Heart left ventricle (tissue), 13 donors: ENCODE data around the gene SLC25A21.

ENCODE experiments used
- POLR2A ChIP-seq, 2 donors: fragments of 450-650 bp; IDR thresholded peaks; one replicate each; pipeline ENCODE4 v1.6.1; 2017; ENCODE audit warnings: antibody characterized with exemption in 2 of 2, mild to moderate bottlenecking in 2 of 2, moderate library complexity in 2 of 2
- TF ChIP-seq, protein P1 (sequence below), 12 donors: fragments of 200-600 bp; sonication (generic) in 4 of 12; IDR thresholded peaks; one replicate each; pipeline versions ENCODE4 v1.5.0 to v1.8.0; 2018 to 2022; ENCODE audit warnings: antibody characterized with exemption in 12 of 12, mild to moderate bottlenecking in 5 of 12
- donor health status: ischemic (EF 13 %, LVEDD 7.1; RV severe dilation, severe dysfunction).
- donor health status: DM: no; HTN: yes; CAD: no.
- donor health status: DM: no; HTN: no; CAD: no.
- donor health status: ischemic (EF 25% LVEDD 6.9; RV normal size, moderate dysfunction).
- donor health status: ischemic (EF 25% LVEDD 5.7; RV mildly dilated, moderate dysfunction).
- donor health status: ischemic (EF 35%, LVEDD 5.7; RV mildly dilated, moderate dysfunction).
- donor health status: nonischemic (EF 11% LVEDD 7.7; RV severe dilation, severe dysfunction).
- donor health status: DM: yes; HTN: yes; CAD: no.
- donor health status: PGD.
- donor health status: ischemic (EF 29% LVEDD 5.4; RV normal size, mild dysfunction).
- donor health status: nonischemic (EF 23%, LVEDD 6.1; RV moderate dilation, normal function).

DNA sequence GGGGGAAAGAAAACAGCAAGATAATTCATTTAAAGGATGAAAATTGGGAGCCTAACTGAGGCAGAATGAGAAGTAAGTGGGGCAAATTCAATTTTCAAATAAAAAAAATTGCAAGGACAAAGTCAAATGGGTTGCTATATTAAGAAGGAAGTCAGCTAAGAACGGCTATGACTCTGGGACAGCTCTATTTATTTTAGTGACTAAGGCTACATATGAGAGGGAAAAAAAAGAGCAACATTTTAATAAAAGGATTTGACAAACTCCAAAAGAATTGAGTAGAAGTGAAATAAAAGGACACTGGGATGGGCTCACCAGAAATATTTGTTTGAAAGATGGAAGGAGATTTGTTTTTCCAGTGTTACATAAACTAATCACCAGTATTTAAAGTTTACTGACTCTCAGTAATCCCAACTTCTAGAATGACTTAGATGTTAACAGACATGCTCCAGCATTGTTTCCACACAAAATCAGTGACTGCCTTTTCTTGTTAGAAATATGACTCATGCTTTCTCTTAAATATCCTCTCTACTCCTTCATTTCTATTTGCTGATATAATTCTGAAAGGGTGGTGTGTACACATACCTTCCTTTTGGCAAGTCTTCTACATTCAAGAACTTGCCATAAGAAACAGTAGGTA is 198.5 kb downstream of the SLC25A21 start:
- TF ChIP-seq, protein P1, sequence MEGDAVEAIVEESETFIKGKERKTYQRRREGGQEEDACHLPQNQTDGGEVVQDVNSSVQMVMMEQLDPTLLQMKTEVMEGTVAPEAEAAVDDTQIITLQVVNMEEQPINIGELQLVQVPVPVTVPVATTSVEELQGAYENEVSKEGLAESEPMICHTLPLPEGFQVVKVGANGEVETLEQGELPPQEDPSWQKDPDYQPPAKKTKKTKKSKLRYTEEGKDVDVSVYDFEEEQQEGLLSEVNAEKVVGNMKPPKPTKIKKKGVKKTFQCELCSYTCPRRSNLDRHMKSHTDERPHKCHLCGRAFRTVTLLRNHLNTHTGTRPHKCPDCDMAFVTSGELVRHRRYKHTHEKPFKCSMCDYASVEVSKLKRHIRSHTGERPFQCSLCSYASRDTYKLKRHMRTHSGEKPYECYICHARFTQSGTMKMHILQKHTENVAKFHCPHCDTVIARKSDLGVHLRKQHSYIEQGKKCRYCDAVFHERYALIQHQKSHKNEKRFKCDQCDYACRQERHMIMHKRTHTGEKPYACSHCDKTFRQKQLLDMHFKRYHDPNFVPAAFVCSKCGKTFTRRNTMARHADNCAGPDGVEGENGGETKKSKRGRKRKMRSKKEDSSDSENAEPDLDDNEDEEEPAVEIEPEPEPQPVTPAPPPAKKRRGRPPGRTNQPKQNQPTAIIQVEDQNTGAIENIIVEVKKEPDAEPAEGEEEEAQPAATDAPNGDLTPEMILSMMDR (IDR thresholded peaks at IDR 0.05): no peak
- no peak for TF ChIP-seq POLR2A (IDR thresholded peaks at IDR 0.05)
